ENCODE data around the gene KRT36. TPM values are rescaled to one million over a fixed set of nuclear protein-coding genes. Genes with fewer than 3 reads are reported as not detected.

Gene KRT36
- total RNA-seq, 6 experiments from 2014 or later: not detected

GRCh38 chr17:41524261-41524660, 34.6 kb upstream of the KRT36 start:
- DNase-seq: no peak
- H3K27ac Mint-ChIP-seq: no peak overlapping the region
- no peaks in the 10 kb centered on the region for H3K36me3 Mint-ChIP-seq (ENCODE audit: low read depth)
- no peaks in the 10 kb centered on the region for H3K9me3 Mint-ChIP-seq
- no peak overlapping the region for H3K4me3 Mint-ChIP-seq
- H3K27me3 Mint-ChIP-seq (ENCODE audit: insufficient read depth): peaks cover 2% of the 10 kb centered on the region; the same call in 1 of the 2 replicates
- H3K4me1 Mint-ChIP-seq (ENCODE audit: low read depth): peaks cover 49% of the 10 kb centered on the region
- no peak for TF ChIP-seq CTCF (IDR thresholded peaks at IDR 0.05)

GRCh38 chr17:41523787-41524186, 34.1 kb upstream of the KRT36 start:
- peak overlapping the region; percentile 14 for H3K27ac Mint-ChIP-seq
- no peak for TF ChIP-seq CTCF (IDR thresholded peaks at IDR 0.05)
- H3K4me3 Mint-ChIP-seq: no peak overlapping the region
- H3K27me3 Mint-ChIP-seq (ENCODE audit: insufficient read depth): peaks cover 2% of the 10 kb centered on the region; the same call in 1 of the 2 replicates
- H3K36me3 Mint-ChIP-seq (ENCODE audit: low read depth): no peaks in the 10 kb centered on the region
- no peak for DNase-seq
- H3K4me1 Mint-ChIP-seq (ENCODE audit: low read depth): peaks cover 49% of the 10 kb centered on the region
- H3K9me3 Mint-ChIP-seq: no peaks in the 10 kb centered on the region

- H3K9me3 Mint-ChIP-seq: no peaks in the 10 kb centered on the region
- no peak overlapping the region for H3K4me3 Mint-ChIP-seq
- no peaks in the 10 kb centered on the region for H3K36me3 Mint-ChIP-seq (ENCODE audit: low read depth)
- H3K27me3 Mint-ChIP-seq (ENCODE audit: insufficient read depth): no peaks in the 10 kb centered on the region
- no peak for DNase-seq
- TF ChIP-seq CTCF (IDR thresholded peaks at IDR 0.05): no peak
- H3K4me1 Mint-ChIP-seq (ENCODE audit: low read depth): peaks cover 45% of the 10 kb centered on the region
- peak overlapping the region; percentile 14; the same call in 1 of the 2 replicates for H3K27ac Mint-ChIP-seq
Measured at GRCh38 chr17:41523225-41523593, 33.5 kb upstream of the KRT36 start.

- no peaks in the 10 kb centered on the region; the same call in 1 of the 2 replicates for H3K27me3 Mint-ChIP-seq (ENCODE audit: insufficient read depth)
- no peak for DNase-seq
- TF ChIP-seq CTCF (IDR thresholded peaks at IDR 0.05): no peak
- H3K4me1 Mint-ChIP-seq (ENCODE audit: low read depth): peaks cover 44% of the 10 kb centered on the region
- peak overlapping the region; percentile 92 for H3K27ac Mint-ChIP-seq
- no peaks in the 10 kb centered on the region for H3K9me3 Mint-ChIP-seq
- H3K4me3 Mint-ChIP-seq: no peak overlapping the region
- no peaks in the 10 kb centered on the region for H3K36me3 Mint-ChIP-seq (ENCODE audit: low read depth)
Measured at GRCh38 chr17:41522301-41523224, 32.9 kb upstream of the KRT36 start.

GRCh38 chr17:41521574-41522261, 32.0 kb upstream of the KRT36 start:
- H3K36me3 Mint-ChIP-seq (ENCODE audit: low read depth): no peaks in the 10 kb centered on the region
- peaks cover 1% of the 10 kb centered on the region for H3K27me3 Mint-ChIP-seq (ENCODE audit: insufficient read depth)
- peak overlapping the region; percentile 53 for H3K4me3 Mint-ChIP-seq
- H3K9me3 Mint-ChIP-seq: no peaks in the 10 kb centered on the region
- peaks cover 44% of the 10 kb centered on the region for H3K4me1 Mint-ChIP-seq (ENCODE audit: low read depth)
- TF ChIP-seq CTCF (IDR thresholded peaks at IDR 0.05): peak; percentile 40
- peak; percentile 87 for DNase-seq
- peak overlapping the region; percentile 92 for H3K27ac Mint-ChIP-seq

All from HFFc6 (cell line).